IMR-90 (cell line): ENCODE data around the gene MBNL3. TPM values are rescaled to one million over a fixed set of nuclear protein-coding genes. Genes with fewer than 3 reads are reported as not detected.

Experiments used
- ATAC-seq: fragments of 200-7000 bp; cut with Tn5 transposase; 2 replicates; pipeline ENCODE4 v1.9.1; 2020; ENCODE audit warnings: low read depth, mild to moderate bottlenecking, moderate library complexity
- BruUV-seq: library from RNA; stranded (reverse); fragments of 400-500 nt; replicated peaks from 2 replicates; lab custom pipeline; 2021; lab: Mats Ljungman, UMichigan
- CTCF ChIA-PET: fragments of 300-600 bp; formaldehyde crosslinking; extraction: SDS; loops from one replicate; lab custom pipeline; 2021; ENCODE audit warnings: antibody characterized with exemption; lab: Yijun Ruan, JAX
- POLR2A ChIA-PET: fragments of 300-600 bp; sonication (Branson Sonifier 250); formaldehyde crosslinking; loops from one replicate; lab custom pipeline; 2022; ENCODE audit warnings: antibody characterized with exemption; ENCODE audit not compliant: unreplicated experiment; lab: Charles Lee
- DNase-seq: peaks from one replicate; pipeline ENCODE4 v3.0.0; 2013
- H2AFZ ChIP-seq: replicated peaks from 2 replicates; pipeline ENCODE3; 2013; ENCODE audit warnings: low read length, mild to moderate bottlenecking; ENCODE audit not compliant: poor library complexity
- H2AK5ac ChIP-seq: 2 replicates; pipeline ENCODE4 v1.6.1; 2013; ENCODE audit warnings: low read depth, low read length, inconsistent platforms
- H2AK9ac ChIP-seq: replicated peaks from 2 replicates; pipeline ENCODE3; 2013; ENCODE audit warnings: mild to moderate bottlenecking, low read depth, low read length, moderate library complexity; ENCODE audit not compliant: poor library complexity
- H2BK120ac ChIP-seq: 2 replicates; pipeline ENCODE4 v1.6.1; 2013; ENCODE audit warnings: low read depth, low read length, inconsistent platforms
- H2BK15ac ChIP-seq: 3 replicates; pipeline ENCODE4 v1.6.1; 2013; ENCODE audit warnings: low read depth, low read length, inconsistent platforms
- H2BK20ac ChIP-seq: 2 replicates; pipeline ENCODE4 v1.6.1; 2013; ENCODE audit warnings: low read depth, mild to moderate bottlenecking, inconsistent platforms, low read length, moderate library complexity
- H2BK5ac ChIP-seq: 2 replicates; pipeline ENCODE4 v1.6.1; 2013; ENCODE audit warnings: mild to moderate bottlenecking, low read depth, low read length, inconsistent platforms; ENCODE audit not compliant: poor library complexity, severe bottlenecking
- H3K14ac ChIP-seq: replicated peaks from 2 replicates; pipeline ENCODE4 v1.6.1; 2013; ENCODE audit warnings: low read depth, low read length, inconsistent platforms
- H3K18ac ChIP-seq: 2 replicates; pipeline ENCODE4 v1.6.1; 2013; ENCODE audit warnings: low read depth, low read length, control low read depth
- H3K23ac ChIP-seq: 2 replicates; pipeline ENCODE4 v1.6.1; 2013; ENCODE audit warnings: low read depth, low read length, inconsistent platforms
- H3K27ac ChIP-seq: 2 replicates; pipeline ENCODE4 v1.5.1; 2013; ENCODE audit warnings: mild to moderate bottlenecking, control low read depth, low read length; ENCODE audit not compliant: insufficient read depth
- H3K27me3 ChIP-seq: 2 replicates; pipeline ENCODE4 v1.6.1; 2013; ENCODE audit warnings: low read length; ENCODE audit not compliant: control insufficient read depth, insufficient read depth
- H3K36me3 ChIP-seq: 2 replicates; pipeline ENCODE4 v1.6.1; 2013; ENCODE audit warnings: low read length, mixed read lengths; ENCODE audit not compliant: control insufficient read depth, insufficient read depth
- H3K4ac ChIP-seq: 2 replicates; pipeline ENCODE4 v1.6.1; 2013; ENCODE audit warnings: low read depth, low read length, inconsistent platforms
- H3K4me1 ChIP-seq: 2 replicates; pipeline ENCODE4 v1.6.1; 2013; ENCODE audit warnings: low read length, mixed read lengths; ENCODE audit not compliant: control insufficient read depth, insufficient read depth
- H3K4me2 ChIP-seq: 2 replicates; pipeline ENCODE4 v1.6.1; 2013; ENCODE audit warnings: low read depth, mild to moderate bottlenecking, control low read depth, low read length, moderate library complexity
- H3K4me3 ChIP-seq: 2 replicates; pipeline ENCODE4 v1.5.1; 2013; ENCODE audit warnings: low read depth, mild to moderate bottlenecking, control low read depth, low read length, moderate library complexity; ENCODE audit not compliant: insufficient read depth
- H3K56ac ChIP-seq: 2 replicates; pipeline ENCODE4 v1.6.1; 2013; ENCODE audit warnings: low read length, inconsistent platforms; ENCODE audit not compliant: insufficient read depth; ENCODE audit errors: extremely low read depth
- H3K79me1 ChIP-seq, 2 experiments: 2 replicates each; pipeline ENCODE4 v1.6.1; 2013; ENCODE audit warnings: low read length in 2 of 2, inconsistent platforms in 1 of 2, low read depth in 1 of 2
- H3K9ac ChIP-seq: 2 replicates; pipeline ENCODE4 v1.6.1; 2013; ENCODE audit warnings: low read depth, low read length, control low read depth
- H3K9me1 ChIP-seq: 2 replicates; pipeline ENCODE4 v1.6.1; 2013; ENCODE audit warnings: low read length, inconsistent platforms; ENCODE audit not compliant: insufficient read depth
- H3K9me3 ChIP-seq: 2 replicates; pipeline ENCODE4 v1.6.1; 2013; ENCODE audit warnings: low read length; ENCODE audit not compliant: control insufficient read depth, insufficient read depth
- H4K20me1 ChIP-seq: 2 replicates; pipeline ENCODE4 v1.6.1; 2013; ENCODE audit warnings: low read length, inconsistent platforms; ENCODE audit not compliant: insufficient read depth
- H4K5ac ChIP-seq: 2 replicates; pipeline ENCODE4 v1.6.1; 2013; ENCODE audit warnings: mild to moderate bottlenecking, low read depth, low read length, control low read depth
- H4K8ac ChIP-seq, 2 experiments: 2 replicates each; pipeline ENCODE4 v1.6.1; 2013; ENCODE audit warnings: low read depth in 2 of 2, low read length in 2 of 2, control low read depth in 1 of 2, inconsistent platforms in 1 of 2
- H4K91ac ChIP-seq: 2 replicates; pipeline ENCODE4 v1.6.1; 2013; ENCODE audit warnings: low read depth, low read length, inconsistent platforms; ENCODE audit not compliant: insufficient read depth
- BHLHE40 ChIP-seq: fragments of 150-350 bp; IDR thresholded peaks from 2 replicates; pipeline ENCODE4 v1.6.1; 2016; ENCODE audit warnings: mild to moderate bottlenecking, low read depth, low read length
- CEBPB ChIP-seq: IDR thresholded peaks from 2 replicates; pipeline ENCODE4 v1.6.1; 2012; ENCODE audit warnings: low read depth, low read length, improper control_type of control experiment
- CHD1 ChIP-seq: IDR thresholded peaks from 2 replicates; pipeline ENCODE4 v1.6.1; 2012; ENCODE audit warnings: low read depth, low read length, improper control_type of control experiment
- CTCF ChIP-seq: conservative IDR thresholded peaks from 2 replicates; pipeline ENCODE4 v1.5.1; 2012; ENCODE audit warnings: mild to moderate bottlenecking, low read depth, low read length, improper control_type of control experiment
- FOS ChIP-seq: fragments of 150-350 bp; IDR thresholded peaks from 2 replicates; pipeline ENCODE4 v1.6.1; 2016; ENCODE audit warnings: low read depth, low read length
- MAFK ChIP-seq: IDR thresholded peaks from 2 replicates; pipeline ENCODE4 v1.6.1; 2012; ENCODE audit warnings: low read depth, low read length, improper control_type of control experiment
- MAZ ChIP-seq: IDR thresholded peaks from 2 replicates; pipeline ENCODE4 v1.6.1; 2012; ENCODE audit warnings: low read depth, mild to moderate bottlenecking, low read length, improper control_type of control experiment, moderate library complexity, borderline replicate concordance
- MXI1 ChIP-seq: IDR thresholded peaks from 2 replicates; pipeline ENCODE4 v1.6.1; 2012; ENCODE audit warnings: low read depth, mild to moderate bottlenecking, low read length, moderate library complexity, borderline replicate concordance
- NFE2L2 ChIP-seq: fragments of 150-350 bp; IDR thresholded peaks from 2 replicates; pipeline ENCODE4 v1.6.1; 2016; ENCODE audit warnings: low read depth, mild to moderate bottlenecking, low read length
- POLR2A ChIP-seq: IDR thresholded peaks from 2 replicates; pipeline ENCODE4 v1.6.1; 2012; ENCODE audit warnings: mild to moderate bottlenecking, low read depth, low read length
- RAD21 ChIP-seq: IDR thresholded peaks from 2 replicates; pipeline ENCODE4 v1.6.1; 2012; ENCODE audit warnings: low read length, improper control_type of control experiment
- RCOR1 ChIP-seq: IDR thresholded peaks from 2 replicates; pipeline ENCODE4 v1.6.1; 2012; ENCODE audit warnings: mild to moderate bottlenecking, low read length, improper control_type of control experiment; ENCODE audit not compliant: insufficient replicate concordance
- RFX5 ChIP-seq: IDR thresholded peaks from 2 replicates; pipeline ENCODE4 v1.8.0; 2012; ENCODE audit warnings: low read depth, mild to moderate bottlenecking, low read length, moderate library complexity
- SMC3 ChIP-seq: fragments of 150-350 bp; IDR thresholded peaks from 2 replicates; pipeline ENCODE4 v1.6.1; 2016; ENCODE audit warnings: low read depth, mild to moderate bottlenecking, antibody characterized with exemption, low read length, moderate library complexity
- USF2 ChIP-seq: fragments of 150-350 bp; IDR thresholded peaks from 2 replicates; pipeline ENCODE4 v1.6.1; 2017; ENCODE audit warnings: mild to moderate bottlenecking, antibody characterized with exemption, low read length, low read depth
- whole genome bisulfite sequencing, 2 experiments: methylation state at CpG; one replicate each; pipeline versions ENCODE4 v1.1.5 to v1.1.7; 2013; ENCODE audit warnings: missing lambda C conversion rate in 2 of 2; ENCODE audit not compliant: insufficient read length in 1 of 2; ENCODE audit errors: extremely low coverage in 2 of 2; 5-methylcytosine and 5-hydroxymethylcytosine counted together
- dilution Hi-C: fragments of 300-500 bp; cut with HindIII; formaldehyde crosslinking; loops from one replicate; pipeline ENCODE4 v1.14.3; 2018; ENCODE audit warnings: low sequenced_read_pairs; ENCODE audit not compliant: unreplicated experiment
- in situ Hi-C: fragments of 300-500 bp; cut with MboI; formaldehyde crosslinking; loops from 3 replicates; pipeline ENCODE4 v1.14.3; 2019; ENCODE audit warnings: low sequenced_read_pairs, inconsistent platforms, mixed read lengths
- intact Hi-C: fragments of 100-400 bp; cut with micrococcal nuclease; formaldehyde crosslinking; loops from 2 replicates; pipeline ENCODE4 v1.10.0; 2022
- polyA plus RNA-seq, 3 experiments: library from polyadenylated mRNA; depleted of rRNA; stranded (reverse); fragments of >200 nt; gene quantifications; 2 replicates each; pipeline ENCODE4 v1.2.3, GENCODE V29; 2012; ENCODE audit warnings: low replicate concordance in 1 of 3
- total RNA-seq: library from RNA; depleted of rRNA; stranded (reverse); fragments of >200 nt; gene quantifications from 2 replicates; pipeline ENCODE4 v1.2.3, GENCODE V29; 2012
- TF ChIP-seq, protein P1 (sequence below): fragments of 150-350 bp; IDR thresholded peaks from 2 replicates; pipeline ENCODE4 v1.6.1; 2016; ENCODE audit warnings: low read depth, mild to moderate bottlenecking, low read length, moderate library complexity, borderline replicate concordance

Gene MBNL3
- total and polyA plus RNA-seq, 2 of the 4 experiments (the other 2 are of a cell fraction) = 0.32 to 1.1 TPM

GRCh38 chrX:132533409-132533808 lies 44.6 kb upstream of the MBNL3 start:
- TF ChIP-seq CEBPB (no peak), RCOR1 (no peak), SMC3 (no peak), BHLHE40 (no peak), CHD1 (no peak), USF2 (no peak), FOS (no peak), NFE2L2 (no peak), MXI1 (no peak), RAD21 (no peak), MAFK (no peak), CTCF (no peak), RFX5 (no peak), POLR2A (no peak), MAZ (no peak)
- TF ChIP-seq, protein P1, sequence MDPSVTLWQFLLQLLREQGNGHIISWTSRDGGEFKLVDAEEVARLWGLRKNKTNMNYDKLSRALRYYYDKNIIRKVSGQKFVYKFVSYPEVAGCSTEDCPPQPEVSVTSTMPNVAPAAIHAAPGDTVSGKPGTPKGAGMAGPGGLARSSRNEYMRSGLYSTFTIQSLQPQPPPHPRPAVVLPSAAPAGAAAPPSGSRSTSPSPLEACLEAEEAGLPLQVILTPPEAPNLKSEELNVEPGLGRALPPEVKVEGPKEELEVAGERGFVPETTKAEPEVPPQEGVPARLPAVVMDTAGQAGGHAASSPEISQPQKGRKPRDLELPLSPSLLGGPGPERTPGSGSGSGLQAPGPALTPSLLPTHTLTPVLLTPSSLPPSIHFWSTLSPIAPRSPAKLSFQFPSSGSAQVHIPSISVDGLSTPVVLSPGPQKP = no peak
- H4K5ac ChIP-seq = no peak overlapping the region
- no peak overlapping the region for H3K23ac ChIP-seq
- H3K9me1 ChIP-seq = no peaks in the 10 kb centered on the region
- H3K4ac ChIP-seq = no peak overlapping the region
- H3K9ac ChIP-seq = no peak overlapping the region
- no peak for DNase-seq
- intact Hi-C loops = no loop called here
- H3K18ac ChIP-seq = no peak overlapping the region
- dilution Hi-C loops = no loop called here
- no peak overlapping the region for H4K8ac ChIP-seq
- POLR2A ChIA-PET = no interaction called here
- WGBS, 2 experiments = 50% methylated on average over 1 of the region's 2 CpGs; no CpG with 5 or more reads in 1 of the 2 experiments
- H2AFZ ChIP-seq = no peak overlapping the region
- no peaks in the 10 kb centered on the region for H3K36me3 ChIP-seq
- no peak overlapping the region for H2BK5ac ChIP-seq
- H4K91ac ChIP-seq = no peak overlapping the region
- H2BK15ac ChIP-seq = no peak overlapping the region
- ATAC-seq = no peak
- no peaks in the 10 kb centered on the region for H3K9me3 ChIP-seq
- H3K4me2 ChIP-seq = no peak overlapping the region
- H2BK20ac ChIP-seq = no peak overlapping the region
- in situ Hi-C loops = no loop called here
- CTCF ChIA-PET = no interaction called here
- H2AK9ac ChIP-seq = no peak overlapping the region
- H2BK120ac ChIP-seq = no peak overlapping the region
- no peaks in the 10 kb centered on the region for H3K27me3 ChIP-seq
- H3K14ac ChIP-seq = no peak overlapping the region
- H3K4me3 ChIP-seq = no peak overlapping the region
- no peak overlapping the region for H3K27ac ChIP-seq
- no peaks in the 10 kb centered on the region for H3K4me1 ChIP-seq
- H3K79me1 ChIP-seq = no peaks in the 10 kb centered on the region
- H4K20me1 ChIP-seq = no peaks in the 10 kb centered on the region
- no peak overlapping the region for H2AK5ac ChIP-seq
- no TSS peak for BruUV-seq
- no peak overlapping the region for H3K56ac ChIP-seq
